ENCODE results near the gene DHX30.

Gene DHX30

GRCh38 chr3:47895241-47895640, 92.3 kb downstream of the DHX30 start:
- TF ChIP-seq, protein P1, sequence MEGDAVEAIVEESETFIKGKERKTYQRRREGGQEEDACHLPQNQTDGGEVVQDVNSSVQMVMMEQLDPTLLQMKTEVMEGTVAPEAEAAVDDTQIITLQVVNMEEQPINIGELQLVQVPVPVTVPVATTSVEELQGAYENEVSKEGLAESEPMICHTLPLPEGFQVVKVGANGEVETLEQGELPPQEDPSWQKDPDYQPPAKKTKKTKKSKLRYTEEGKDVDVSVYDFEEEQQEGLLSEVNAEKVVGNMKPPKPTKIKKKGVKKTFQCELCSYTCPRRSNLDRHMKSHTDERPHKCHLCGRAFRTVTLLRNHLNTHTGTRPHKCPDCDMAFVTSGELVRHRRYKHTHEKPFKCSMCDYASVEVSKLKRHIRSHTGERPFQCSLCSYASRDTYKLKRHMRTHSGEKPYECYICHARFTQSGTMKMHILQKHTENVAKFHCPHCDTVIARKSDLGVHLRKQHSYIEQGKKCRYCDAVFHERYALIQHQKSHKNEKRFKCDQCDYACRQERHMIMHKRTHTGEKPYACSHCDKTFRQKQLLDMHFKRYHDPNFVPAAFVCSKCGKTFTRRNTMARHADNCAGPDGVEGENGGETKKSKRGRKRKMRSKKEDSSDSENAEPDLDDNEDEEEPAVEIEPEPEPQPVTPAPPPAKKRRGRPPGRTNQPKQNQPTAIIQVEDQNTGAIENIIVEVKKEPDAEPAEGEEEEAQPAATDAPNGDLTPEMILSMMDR (IDR thresholded peaks at IDR 0.05; ENCODE audit: insufficient read depth, low read length, poor library complexity, severe bottlenecking), result no peak
- no peak for DNase-seq (ENCODE audit: extremely low read depth, insufficient read length)
- Histone ChIP-seq H3K27me3 (replicated peaks; ENCODE audit: control insufficient read depth, insufficient read depth, low read length) (no peaks in the 10 kb centered on the region), H3K36me3 (ENCODE audit: control insufficient read depth, insufficient read depth, low read length) (peaks cover 15% of the 10 kb centered on the region), H3K4me3 (replicated peaks; ENCODE audit: low read depth, low read length) (no peak overlapping the region)

GRCh38 chr3:47896736-47897135, 93.8 kb downstream of the DHX30 start:
- Histone ChIP-seq H3K27me3 (replicated peaks; ENCODE audit: control insufficient read depth, insufficient read depth, low read length) (no peaks in the 10 kb centered on the region), H3K4me3 (replicated peaks; ENCODE audit: low read depth, low read length) (no peak overlapping the region), H3K36me3 (ENCODE audit: control insufficient read depth, insufficient read depth, low read length) (peaks cover 5% of the 10 kb centered on the region)
- TF ChIP-seq, protein P1 (IDR thresholded peaks at IDR 0.05; ENCODE audit: insufficient read depth, low read length, poor library complexity, severe bottlenecking), result no peak
- DNase-seq (ENCODE audit: extremely low read depth, insufficient read length), result no peak

- TF ChIP-seq, protein P1 (IDR thresholded peaks at IDR 0.05; ENCODE audit: insufficient read depth, low read length, poor library complexity, severe bottlenecking), result no peak
- no peak for DNase-seq (ENCODE audit: extremely low read depth, insufficient read length)
- no peaks in the 10 kb centered on the region for H3K27me3 ChIP-seq (replicated peaks; ENCODE audit: control insufficient read depth, insufficient read depth, low read length)
- H3K4me3 ChIP-seq (replicated peaks; ENCODE audit: low read depth, low read length), result no peak overlapping the region
- H3K36me3 ChIP-seq (ENCODE audit: control insufficient read depth, insufficient read depth, low read length), result no peaks in the 10 kb centered on the region; the same call in none of the 2 replicates
These were observed 95.0 kb downstream of the DHX30 start for GRCh38 chr3:47897954-47898353.

DNA sequence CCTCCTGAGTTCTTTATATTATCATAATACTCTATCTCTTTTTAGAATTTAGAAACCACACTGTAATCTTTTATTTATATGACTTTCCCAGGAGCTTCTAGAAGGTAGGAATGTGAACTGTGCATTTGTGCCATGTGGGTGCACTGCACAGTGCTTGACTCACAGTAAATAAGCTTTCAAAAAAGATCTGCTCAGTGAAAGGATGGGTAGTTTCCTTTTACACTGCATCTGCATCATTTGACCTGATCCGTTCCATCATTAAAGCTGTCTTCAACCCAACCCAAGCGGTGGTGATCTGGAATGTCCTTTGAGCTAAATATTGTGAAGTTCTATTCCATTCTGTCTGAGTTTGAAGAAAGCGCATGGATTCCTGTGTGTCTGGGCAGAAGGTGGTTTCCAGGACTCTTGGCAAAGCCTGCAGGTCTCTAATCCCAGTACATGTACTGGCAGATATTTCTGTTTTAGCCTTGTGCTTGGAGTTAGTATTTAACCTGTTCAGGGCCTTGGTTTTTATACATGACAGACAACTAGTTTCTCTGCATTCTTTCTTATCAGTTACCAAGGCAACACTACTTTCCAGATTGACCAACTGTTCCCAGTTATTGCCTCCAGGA, 96.7 kb downstream of the DHX30 start:
- TF ChIP-seq, protein P1 (IDR thresholded peaks at IDR 0.05; ENCODE audit: insufficient read depth, low read length, poor library complexity, severe bottlenecking), result no peak
- no peak for DNase-seq (ENCODE audit: extremely low read depth, insufficient read length)
- H3K36me3 ChIP-seq (ENCODE audit: control insufficient read depth, insufficient read depth, low read length), result no peaks in the 10 kb centered on the region; the same call in none of the 2 replicates
- H3K27me3 ChIP-seq (replicated peaks; ENCODE audit: control insufficient read depth, insufficient read depth, low read length), result no peaks in the 10 kb centered on the region
- no peak overlapping the region for H3K4me3 ChIP-seq (replicated peaks; ENCODE audit: low read depth, low read length)
